Right lobe of liver (tissue), 4 donors: ENCODE data around the gene ARMC9.

Experiments
- CTCF ChIP-seq, 4 donors: fragments of 200-600 bp in 3 of 4; fragments of 450-650 bp in 1 of 4; IDR thresholded peaks; one replicate each; pipeline versions ENCODE4 v1.5.1 to v1.8.0; 2016 to 2022; ENCODE audit warnings: antibody characterized with exemption in 4 of 4, mild to moderate bottlenecking in 2 of 4
- POLR2A ChIP-seq: fragments of 450-650 bp; IDR thresholded peaks from one replicate; pipeline ENCODE4 v1.6.1; 2017; ENCODE audit warnings: antibody characterized with exemption, mild to moderate bottlenecking
- donor health status: DM: no; HTN: no; CAD: no.
- donor health status: DM: no; HTN: no; CAD: no.
- donor health status: DM: no; HTN: yes; CAD: no.

GRCh38 chr2:231204581-231204980 is 6.2 kb downstream of the ARMC9 start:
- TF ChIP-seq POLR2A (no peak), CTCF (IDR thresholded peaks at IDR 0.05) (no peak)
